NCI-H1694 treated with DMSO at 0.1 percent for 48 hours (cell line): ENCODE measurements around the gene NPW.
A peak's percentile ranks its signal among the peaks of the same experiment; 100 is the strongest.

ENCODE experiments used
- DNase-seq: peaks from one replicate; lab custom pipeline; 2025; lab: John Stamatoyannopoulos, UW

NPW gene

DNA sequence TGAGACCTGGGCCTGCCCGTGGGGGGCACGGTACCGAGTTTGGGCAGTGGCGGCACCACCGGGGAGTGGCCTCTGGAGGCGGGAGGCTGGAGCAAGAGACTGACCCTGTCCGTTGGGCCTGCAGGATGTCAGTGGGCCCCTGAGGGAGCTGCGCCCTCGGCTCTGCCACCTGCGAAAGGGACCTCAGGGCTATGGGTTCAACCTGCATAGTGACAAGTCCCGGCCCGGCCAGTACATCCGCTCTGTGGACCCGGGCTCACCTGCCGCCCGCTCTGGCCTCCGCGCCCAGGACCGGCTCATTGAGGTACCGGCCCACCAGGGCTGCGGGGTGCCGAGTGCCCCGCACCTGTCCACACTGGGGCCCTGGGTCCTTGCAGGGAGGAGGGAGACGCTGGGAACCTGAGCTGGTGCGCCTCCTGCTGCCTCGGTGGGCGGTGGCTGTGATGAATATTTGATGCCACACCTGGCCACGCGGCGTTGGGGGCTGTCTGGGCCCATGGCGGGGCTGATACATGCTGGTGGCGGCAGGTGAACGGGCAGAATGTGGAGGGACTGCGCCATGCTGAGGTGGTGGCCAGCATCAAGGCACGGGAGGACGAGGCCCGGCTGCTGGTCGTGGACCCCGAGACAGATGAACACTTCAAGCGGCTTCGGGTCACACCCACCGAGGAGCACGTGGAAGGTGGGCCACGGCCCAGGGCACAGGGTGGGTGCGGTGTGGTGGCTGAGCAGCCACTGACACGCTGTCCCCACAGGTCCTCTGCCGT is 16.8 kb downstream of the NPW start:
- no peak for DNase-seq

- DNase-seq: no peak
Observed at GRCh38 chr16:2037115-2037514, 17.5 kb downstream of the NPW start.

DNA sequence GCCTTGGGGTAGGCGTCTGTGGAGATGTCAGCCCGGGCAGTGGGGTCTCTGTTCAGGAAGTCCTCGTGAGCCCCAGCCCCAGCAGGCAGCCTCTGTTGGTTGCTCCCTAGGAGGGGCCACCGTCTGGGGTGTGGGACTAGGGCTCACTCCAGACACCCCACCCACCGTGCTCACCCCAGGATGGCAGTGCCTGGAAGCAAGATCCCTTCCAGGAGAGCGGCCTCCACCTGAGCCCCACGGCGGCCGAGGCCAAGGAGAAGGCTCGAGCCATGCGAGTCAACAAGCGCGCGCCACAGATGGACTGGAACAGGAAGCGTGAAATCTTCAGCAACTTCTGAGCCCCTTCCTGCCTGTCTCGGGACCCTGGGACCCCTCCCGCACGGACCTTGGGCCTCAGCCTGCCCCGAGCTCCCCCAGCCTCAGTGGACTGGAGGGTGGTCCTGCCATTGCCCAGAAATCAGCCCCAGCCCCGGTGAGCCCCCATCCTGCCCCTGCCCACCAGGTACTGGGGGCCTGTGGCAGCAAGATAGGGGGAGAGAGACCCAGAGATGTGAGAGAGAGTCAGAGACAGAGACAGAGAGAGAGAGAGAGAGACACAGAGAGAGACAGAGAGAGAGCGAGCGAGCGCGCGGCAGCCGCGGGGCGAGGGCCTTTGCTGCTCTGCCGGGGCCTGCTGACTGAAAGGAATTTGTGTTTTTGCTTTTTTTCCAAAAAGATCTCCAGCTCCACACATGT is 18.2 kb downstream of the NPW start:
- no peak for DNase-seq

DNA sequence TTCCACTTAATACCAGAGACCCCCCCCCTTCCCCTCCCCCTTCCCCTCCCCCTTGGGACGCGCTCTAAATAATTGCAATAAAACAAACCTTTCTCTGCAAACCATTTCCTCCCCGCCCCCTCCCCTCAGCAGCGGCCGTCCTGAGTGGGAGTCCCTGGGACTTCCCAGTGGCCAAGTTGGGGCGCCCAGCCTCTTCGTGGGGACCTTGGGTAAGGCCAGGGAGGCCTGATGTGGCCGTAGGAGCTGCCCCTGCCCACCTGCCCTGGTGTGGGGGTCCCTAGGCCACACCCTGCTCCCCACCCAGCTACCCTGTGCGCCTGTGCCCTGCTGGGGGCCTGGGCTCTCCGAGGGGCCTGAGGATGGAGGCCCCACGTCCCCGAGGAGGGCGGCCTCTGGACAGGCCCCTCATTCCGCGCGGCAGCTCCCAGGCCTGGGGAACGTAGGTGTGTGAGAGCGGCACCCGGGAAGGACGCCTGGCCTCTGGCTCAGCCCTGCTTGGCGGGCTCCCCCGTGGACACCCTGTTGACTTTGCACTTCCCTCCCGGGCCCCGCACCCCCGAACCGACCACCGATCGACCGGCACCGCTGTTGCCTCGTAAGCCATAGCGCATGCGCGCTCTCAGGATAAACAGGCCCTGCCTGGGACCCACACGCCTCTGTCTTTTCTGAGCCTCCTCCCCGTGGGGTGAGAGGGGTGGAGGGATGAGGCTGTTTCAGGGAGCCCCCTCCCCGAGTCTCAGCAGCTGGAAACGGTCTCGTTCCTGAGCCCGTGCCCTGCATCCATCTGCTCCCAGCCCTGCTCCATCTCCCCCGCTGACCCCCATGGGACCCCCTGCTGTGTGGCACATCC is 19.0 kb downstream of the NPW start:
- DNase-seq: no peak

GRCh38 chr16:2039274-2040031 is 19.9 kb downstream of the NPW start:
- no peak for DNase-seq

DNA sequence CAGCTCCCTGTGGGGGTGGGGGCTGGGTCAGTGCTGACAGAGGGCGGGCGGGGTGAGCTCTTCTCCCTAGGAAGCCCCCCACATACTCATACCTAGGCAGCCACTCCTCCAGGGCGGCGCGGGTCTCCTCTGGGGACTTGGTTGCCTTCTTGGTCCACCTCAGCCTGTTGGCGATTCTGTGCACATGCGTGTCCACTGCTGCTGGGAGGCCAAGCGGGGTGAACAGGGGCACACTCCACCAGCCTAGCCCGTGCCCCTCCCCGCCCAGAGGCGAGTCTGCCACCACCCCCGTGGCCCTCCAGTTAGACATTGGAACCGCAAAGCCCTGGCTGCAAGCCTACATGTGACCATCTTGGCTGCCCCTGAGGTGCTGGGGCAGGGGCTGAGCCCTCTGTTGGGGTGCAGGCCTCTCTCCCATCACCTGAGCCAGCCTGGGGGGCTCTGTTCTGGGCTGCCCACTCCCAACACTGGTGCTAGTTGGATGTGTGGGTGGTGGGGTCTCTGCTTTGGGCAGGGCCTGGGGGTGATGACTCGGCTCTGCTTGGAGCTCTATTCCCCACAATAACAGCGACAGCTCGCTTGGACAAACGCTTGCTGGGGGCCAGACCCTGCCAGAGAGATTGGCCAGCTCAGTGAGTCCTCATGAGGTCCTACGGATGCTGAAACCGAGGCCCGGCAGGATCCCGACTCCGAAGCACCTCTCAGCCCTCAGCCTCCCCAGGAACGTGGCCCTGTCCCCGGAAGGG is 20.6 kb downstream of the NPW start:
- DNase-seq: no peak

GRCh38 chr16:2040787-2041522 is 21.4 kb downstream of the NPW start:
- no peak for DNase-seq

DNA sequence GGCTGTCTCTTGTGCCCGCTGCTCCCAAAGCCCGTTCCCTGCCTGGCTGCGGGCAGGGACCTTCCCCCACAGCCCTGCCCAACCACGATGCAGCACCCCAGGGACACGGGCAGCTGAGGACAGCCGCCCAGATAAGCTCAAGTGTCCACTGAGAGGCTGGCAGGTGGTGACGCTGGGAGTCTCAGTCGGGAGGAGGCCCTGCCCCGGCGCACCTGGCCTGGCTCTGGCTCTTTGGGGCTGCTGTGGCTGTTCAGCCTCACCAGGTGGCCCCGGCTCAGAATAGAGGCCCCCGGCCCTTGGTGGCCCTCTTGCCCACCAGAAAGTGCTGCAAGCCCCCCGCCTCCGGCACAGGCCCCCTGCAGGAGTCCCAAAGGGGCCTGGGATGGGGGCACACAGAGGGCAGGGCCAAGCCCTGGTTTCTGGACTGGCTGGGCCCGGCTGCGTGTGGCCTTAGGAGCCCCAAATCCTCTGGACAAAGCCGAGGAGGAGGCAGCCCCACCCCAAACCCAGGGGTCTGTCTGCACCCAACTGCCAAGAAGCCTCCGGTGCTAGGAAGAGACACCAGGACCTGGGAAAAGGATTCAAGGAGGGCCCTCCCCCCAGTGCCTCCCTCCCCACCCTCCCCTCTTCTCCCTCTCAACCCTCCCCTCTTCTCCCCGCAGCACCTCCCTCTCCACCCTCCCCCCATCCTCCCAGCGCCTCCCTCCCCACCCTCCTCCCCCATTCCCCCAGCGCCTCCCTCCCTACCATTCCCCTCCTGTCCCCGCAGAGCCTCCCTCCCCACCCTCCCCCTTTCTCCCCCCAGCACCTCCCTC is 22.8 kb downstream of the NPW start:
- no peak for DNase-seq

DNA sequence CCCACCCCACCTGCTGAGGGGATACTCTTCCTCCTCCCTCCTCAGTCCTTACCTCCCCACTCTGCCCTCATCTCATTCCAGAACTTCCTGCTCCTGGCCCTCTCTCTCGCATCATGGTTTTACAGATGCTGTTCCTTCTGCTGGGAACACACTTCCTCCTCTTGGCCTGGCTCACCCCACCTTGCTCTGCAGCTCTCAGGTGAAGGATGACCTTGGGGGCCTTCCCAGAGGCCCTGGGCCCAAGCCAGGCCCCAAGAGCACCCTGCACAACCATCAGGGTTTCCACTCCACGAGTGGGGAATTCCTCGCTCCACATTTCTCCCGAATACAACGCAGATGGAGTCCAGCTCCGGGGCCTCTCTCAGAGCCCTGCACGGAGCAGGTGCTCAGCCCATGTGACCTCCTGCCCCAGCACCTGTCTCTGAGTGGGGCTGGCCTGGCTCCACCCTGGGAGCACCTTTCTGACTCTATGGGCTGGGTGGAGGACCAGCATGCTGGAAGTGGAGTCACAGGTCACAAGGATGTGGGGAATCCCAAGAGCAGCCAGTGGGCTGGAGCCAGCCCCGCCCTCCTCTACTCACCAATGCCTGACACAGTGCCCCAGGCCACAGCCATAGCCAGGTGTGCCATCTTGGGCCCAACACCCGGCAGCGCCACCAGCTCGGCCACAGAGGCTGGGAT is 23.5 kb downstream of the NPW start:
- DNase-seq: no peak

DNA sequence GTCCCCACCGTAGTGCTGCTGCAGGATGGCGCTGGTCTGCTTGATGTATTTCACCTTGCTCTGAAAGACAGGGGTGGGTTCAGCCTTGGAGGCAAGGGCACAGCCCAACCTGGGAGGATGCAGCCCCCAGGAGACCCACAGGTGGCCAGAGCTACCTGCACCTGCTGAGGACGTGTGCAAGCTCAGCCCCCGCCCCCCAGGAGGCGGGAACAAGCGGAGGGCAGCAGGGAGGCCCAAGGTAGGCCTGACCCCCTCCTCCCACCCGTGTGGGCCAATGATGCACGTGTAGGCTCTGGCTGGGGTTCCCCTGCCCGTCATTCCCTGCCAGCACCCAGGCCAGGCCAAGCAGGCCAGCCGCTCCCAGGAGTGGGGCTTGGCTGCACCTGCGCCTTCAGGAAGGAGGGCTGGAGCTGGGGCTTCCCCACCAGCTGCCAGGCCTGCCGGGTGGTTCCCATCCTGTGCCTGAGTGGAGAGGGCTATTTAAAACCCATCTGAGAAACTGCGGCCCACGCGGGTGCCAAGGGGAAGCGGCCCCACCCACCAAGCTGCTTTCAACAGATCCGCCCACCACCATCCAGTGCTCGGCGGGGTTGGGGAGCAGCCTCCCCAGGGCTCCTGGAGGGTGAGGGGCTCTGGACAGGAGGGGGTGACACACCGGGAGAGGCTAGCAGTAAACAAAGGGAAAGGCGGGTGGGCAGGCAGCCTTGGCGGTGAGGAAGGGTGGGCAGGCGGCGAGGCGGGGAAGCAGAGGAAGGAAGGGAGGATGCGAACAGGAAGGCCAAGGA is 24.3 kb downstream of the NPW start:
- DNase-seq: no peak

GRCh38 chr16:2044541-2044940 is 25.0 kb downstream of the NPW start:
- DNase-seq: no peak

- DNase-seq: no peak
Observed at GRCh38 chr16:2045965-2046892, 26.6 kb downstream of the NPW start.

- no peak for DNase-seq
Observed at GRCh38 chr16:2046893-2047329, 27.3 kb downstream of the NPW start.

DNA sequence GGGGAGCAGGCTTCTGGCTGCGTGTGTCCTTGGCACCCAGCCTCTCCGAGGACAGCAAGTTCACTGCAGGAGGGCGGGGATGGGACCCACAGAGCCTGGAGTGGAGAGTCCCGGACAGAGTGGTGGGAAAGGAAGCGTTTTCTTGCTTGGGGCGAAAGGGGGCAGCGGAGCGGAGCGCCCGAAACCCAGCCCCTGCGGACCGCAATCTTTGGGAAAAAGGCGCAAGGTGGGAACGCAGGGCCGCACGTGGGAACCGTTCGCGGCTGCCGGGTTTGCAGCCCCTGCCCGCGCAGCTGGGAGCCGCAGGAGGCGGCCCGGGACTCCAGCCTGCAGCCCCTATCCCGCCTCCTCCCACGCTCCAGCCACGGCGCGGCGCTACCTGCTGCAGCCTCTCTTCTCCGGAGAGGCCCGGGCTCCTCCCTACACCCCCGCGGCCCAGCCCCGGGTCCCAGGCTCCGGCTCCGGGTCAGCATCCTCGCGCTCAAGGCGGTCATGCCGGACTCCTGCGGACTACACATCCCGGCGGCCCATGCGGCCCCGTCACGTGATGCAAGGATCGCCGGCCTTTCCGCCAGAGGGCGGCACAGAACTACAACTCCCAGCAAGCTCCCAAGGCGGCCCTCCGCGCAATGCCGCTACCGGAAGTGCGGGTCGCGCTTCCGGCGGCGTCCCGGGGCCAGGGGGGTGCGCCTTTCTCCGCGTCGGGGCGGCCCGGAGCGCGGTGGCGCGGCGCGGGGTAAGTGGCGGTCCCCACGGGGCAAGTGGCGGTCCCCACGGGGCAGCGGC is 27.9 kb downstream of the NPW start, which contains the start of the genes NTHL1 and TSC2:
Gene NTHL1 (minus strand): TSS at position 505 of the 786 bp plus-strand sequence. CDS start 11 bp downstream, at position 494.
Gene TSC2 (plus strand): TSS at position 656 of the 786 bp plus-strand sequence. CDS start 631 bp downstream, outside the sequence.
- DNase-seq: peak; percentile 78

DNA sequence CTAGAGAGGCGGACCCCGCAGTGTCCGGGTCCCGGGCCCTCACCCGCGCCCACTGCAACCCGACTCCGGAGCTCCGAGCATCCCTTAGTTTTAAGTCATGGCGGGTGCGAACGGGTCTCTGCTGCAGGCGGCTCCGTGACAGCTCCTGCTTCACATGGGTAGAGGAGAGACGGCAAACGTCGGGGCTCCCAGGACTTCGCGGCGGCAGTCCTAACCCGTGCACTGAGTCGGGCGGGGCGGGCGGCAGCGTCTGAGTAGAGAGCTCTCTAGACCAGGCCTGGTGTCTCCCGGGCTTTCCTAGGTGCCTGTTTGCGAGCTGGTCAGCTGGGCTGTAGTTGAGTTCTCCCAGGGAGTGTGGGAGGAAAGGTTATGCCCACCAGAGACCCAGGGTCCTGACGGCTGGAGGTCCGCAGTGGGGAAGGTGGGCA is 28.5 kb downstream of the NPW start:
- DNase-seq: no peak

DNA sequence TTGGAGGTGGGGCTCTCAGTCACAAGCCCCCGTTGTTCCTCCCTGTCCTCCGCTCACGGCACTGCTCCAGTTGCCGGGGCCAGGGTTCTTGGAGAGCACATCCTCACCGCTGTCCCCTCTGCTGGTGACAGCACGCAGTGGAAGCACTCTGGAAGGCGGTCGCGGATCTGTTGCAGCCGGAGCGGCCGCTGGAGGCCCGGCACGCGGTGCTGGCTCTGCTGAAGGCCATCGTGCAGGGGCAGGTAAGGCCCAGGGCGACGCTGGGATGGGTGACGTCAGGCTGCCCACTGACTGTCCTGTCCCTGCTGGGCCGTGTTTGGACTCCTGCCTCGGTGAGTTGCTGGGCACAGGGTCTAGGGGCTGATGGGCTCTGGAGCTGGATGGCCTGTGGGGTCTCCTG is 33.6 kb downstream of the NPW start:
- no peak for DNase-seq
